CD4-positive, alpha-beta T cell (primary cell): ENCODE data around the gene OR8B8. TPM values are rescaled to one million over a fixed set of nuclear protein-coding genes. Genes with fewer than 3 reads are reported as not detected.

Experiments
- ATAC-seq: fragments of 200-7000 bp; cut with Tn5 transposase; one replicate; pipeline ENCODE4 v1.10.0; 2022; ENCODE audit warnings: mild to moderate bottlenecking; ENCODE audit not compliant: poor library complexity
- CTCF ChIA-PET: fragments of 350-600 bp; sonication (Branson Sonifier 250); formaldehyde crosslinking; loops from one replicate; lab custom pipeline; 2021; ENCODE audit warnings: antibody characterized with exemption, inconsistent platforms; lab: Charles Lee
- POLR2A ChIA-PET: fragments of 350-600 bp; sonication (Branson Sonifier 250); formaldehyde crosslinking; loops from one replicate; lab custom pipeline; 2021; ENCODE audit warnings: antibody characterized with exemption, inconsistent platforms; lab: Charles Lee
- DNase-seq, 14 experiments: peaks; one replicate each; pipeline ENCODE4 v3.0.0-alpha.2; 2013 to 2020; ENCODE audit warnings: mixed read lengths in 2 of 14
- H3K27ac ChIP-seq, 2 donors: one replicate each; pipeline versions ENCODE4 v1.5.1 to v1.7.0; 2013; ENCODE audit warnings: low read length in 2 of 2, low read depth in 1 of 2, mild to moderate bottlenecking in 1 of 2
- H3K27me3 ChIP-seq, 2 experiments: 1 replicate in 1 of 2; 2 replicates in 1 of 2; pipeline versions ENCODE4 v1.6.1 to v1.7.0; 2013; ENCODE audit warnings: low read length in 2 of 2, control low read depth in 1 of 2, mild to moderate bottlenecking in 1 of 2, moderate library complexity in 1 of 2; ENCODE audit not compliant: insufficient read depth in 2 of 2, control insufficient read depth in 1 of 2
- H3K36me3 ChIP-seq: one replicate; pipeline ENCODE4 v1.6.1; 2013; ENCODE audit warnings: low read length, control low read depth; ENCODE audit not compliant: insufficient read depth
- H3K4me1 ChIP-seq: one replicate; pipeline ENCODE4 v1.6.1; 2013; ENCODE audit warnings: low read length, control low read depth; ENCODE audit not compliant: insufficient read depth
- H3K4me3 ChIP-seq: one replicate; pipeline ENCODE4 v1.5.1; 2013; ENCODE audit warnings: mild to moderate bottlenecking, low read length, moderate library complexity
- H3K9me3 ChIP-seq, 2 experiments: 1 replicate in 1 of 2; 2 replicates in 1 of 2; pipeline versions ENCODE4 v1.6.1 to v1.7.0; 2013; ENCODE audit warnings: low read length in 2 of 2, mild to moderate bottlenecking in 2 of 2, control low read depth in 1 of 2, moderate library complexity in 1 of 2; ENCODE audit not compliant: control insufficient read depth in 1 of 2, insufficient read depth in 1 of 2
- H3K27ac Mint-ChIP-seq: one replicate; pipeline ENCODE4 v1.8.0; 2020; ENCODE audit warnings: mixed read lengths
- H3K27me3 Mint-ChIP-seq: one replicate; pipeline ENCODE4 v1.8.0; 2021; ENCODE audit warnings: mixed read lengths
- H3K36me3 Mint-ChIP-seq: one replicate; pipeline ENCODE4 v1.8.0; 2021; ENCODE audit warnings: low read depth, mixed read lengths
- H3K4me1 Mint-ChIP-seq: one replicate; pipeline ENCODE4 v1.8.0; 2021; ENCODE audit warnings: low read depth, mixed read lengths
- H3K4me3 Mint-ChIP-seq: one replicate; pipeline ENCODE4 v1.8.0; 2020; ENCODE audit warnings: mild to moderate bottlenecking, mixed read lengths
- H3K9me3 Mint-ChIP-seq: one replicate; pipeline ENCODE4 v1.8.0; 2020; ENCODE audit warnings: mixed read lengths
- CTCF ChIP-seq: fragments of 200-600 bp; IDR thresholded peaks from one replicate; pipeline ENCODE4 v1.8.0; 2022; ENCODE audit warnings: antibody characterized with exemption, mild to moderate bottlenecking
- intact Hi-C, 2 experiments: fragments of 100-400 bp; cut with DNase I in 1 of 2; cut with micrococcal nuclease in 1 of 2; formaldehyde crosslinking; loops; one replicate each; pipeline versions ENCODE4 v1.15.1 to v1.9.0; 2023 to 2025; cut with DNase I, micrococcal nuclease
- total RNA-seq, 174 experiments: library from RNA in 2 of 174; stranded (reverse) in 2 of 174; gene quantifications; one replicate each; pipeline ENCODE4 v1.2.3 and lab custom pipeline; 2021 to 2026

The OR8B8 gene
- total RNA-seq, 2 experiments from 2014 or later: not detected

GRCh38 chr11:124465368-124465767 lies 19.9 kb upstream of the OR8B8 start:
- Histone ChIP-seq H3K4me1 (no peaks in the 10 kb centered on the region), H3K4me3 (no peak overlapping the region), H3K27ac (no peak overlapping the region), H3K27me3 (no peaks in the 10 kb centered on the region), H3K9me3 (peaks cover 0 to 3% of the 10 kb centered on the region in 2 experiments), H3K36me3 (no peaks in the 10 kb centered on the region)
- no peaks in the 10 kb centered on the region for H3K36me3 Mint-ChIP-seq
- intact Hi-C loops: no loop called here
- H3K27ac Mint-ChIP-seq: no peak overlapping the region
- no peaks in the 10 kb centered on the region for H3K4me1 Mint-ChIP-seq
- ChIA-PET POLR2A (no interaction called here), CTCF (no interaction called here)
- DNase-seq (no peak), ATAC-seq (no peak)
- H3K9me3 Mint-ChIP-seq: no peaks in the 10 kb centered on the region
- TF ChIP-seq CTCF: no peak
- peaks cover 8% of the 10 kb centered on the region for H3K27me3 Mint-ChIP-seq
- H3K4me3 Mint-ChIP-seq: no peak overlapping the region

- Mint-ChIP-seq H3K9me3 (no peaks in the 10 kb centered on the region), H3K27ac (no peak overlapping the region), H3K36me3 (no peaks in the 10 kb centered on the region), H3K4me3 (no peak overlapping the region), H3K4me1 (no peaks in the 10 kb centered on the region), H3K27me3 (peaks cover 8% of the 10 kb centered on the region)
- no peak overlapping the region for H3K4me3 ChIP-seq
- intact Hi-C loops: no loop called here
- no peaks in the 10 kb centered on the region for H3K27me3 ChIP-seq
- no peak overlapping the region for H3K27ac ChIP-seq
- POLR2A ChIA-PET: no interaction called here
- no peak for DNase-seq
- H3K9me3 ChIP-seq: peaks cover 0 to 3% of the 10 kb centered on the region in 2 experiments
- H3K36me3 ChIP-seq: no peaks in the 10 kb centered on the region
- no peak for TF ChIP-seq CTCF
- no peaks in the 10 kb centered on the region for H3K4me1 ChIP-seq
- CTCF ChIA-PET: no interaction called here
- no peak for ATAC-seq
Observed at GRCh38 chr11:124463990-124464389, 18.5 kb upstream of the OR8B8 start.

GRCh38 chr11:124463324-124463723 lies 17.8 kb upstream of the OR8B8 start:
- H3K27me3 ChIP-seq: no peaks in the 10 kb centered on the region
- Mint-ChIP-seq H3K4me3 (no peak overlapping the region), H3K4me1 (no peaks in the 10 kb centered on the region), H3K9me3 (no peaks in the 10 kb centered on the region), H3K27ac (no peak overlapping the region), H3K36me3 (no peaks in the 10 kb centered on the region), H3K27me3 (peaks cover 8% of the 10 kb centered on the region)
- no peak overlapping the region for H3K4me3 ChIP-seq
- peaks cover 0 to 3% of the 10 kb centered on the region in 2 experiments for H3K9me3 ChIP-seq
- intact Hi-C loops: no loop called here
- TF ChIP-seq CTCF: no peak
- ChIA-PET POLR2A (no interaction called here), CTCF (no interaction called here)
- H3K4me1 ChIP-seq: no peaks in the 10 kb centered on the region
- ATAC-seq (no peak), DNase-seq (no peak)
- H3K27ac ChIP-seq: no peak overlapping the region
- H3K36me3 ChIP-seq: no peaks in the 10 kb centered on the region
